Measurements from ENCODE around the gene ZNF385D.

DNA sequence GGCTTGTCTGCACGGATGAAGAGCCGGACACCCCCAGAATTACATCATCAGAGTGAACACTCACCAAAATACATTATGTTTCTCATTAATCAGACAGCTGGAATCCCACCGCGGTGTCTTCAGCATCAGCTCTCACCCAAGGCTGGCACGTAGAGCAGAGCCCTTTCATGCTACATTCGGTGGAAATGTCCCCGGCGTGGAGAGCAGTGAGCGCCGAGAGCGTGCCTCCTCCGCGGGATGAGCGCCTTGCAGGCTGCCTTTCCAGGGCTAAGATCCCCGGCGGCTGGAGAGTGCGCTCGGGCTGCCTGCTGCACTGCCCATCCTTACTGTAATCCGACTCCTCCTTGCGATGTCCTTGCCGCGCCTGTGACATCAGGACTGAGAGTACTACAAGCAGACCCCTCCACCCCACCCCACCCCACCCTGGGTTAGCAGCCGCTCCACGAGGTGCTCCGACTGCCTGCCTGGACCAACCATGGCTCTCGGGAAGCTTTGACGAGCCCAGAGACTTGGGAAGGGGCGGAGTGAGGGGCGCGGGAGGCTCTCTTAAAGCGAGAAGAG, at the start of gene ZNF385D:
- TF ChIP-seq, protein P1, sequence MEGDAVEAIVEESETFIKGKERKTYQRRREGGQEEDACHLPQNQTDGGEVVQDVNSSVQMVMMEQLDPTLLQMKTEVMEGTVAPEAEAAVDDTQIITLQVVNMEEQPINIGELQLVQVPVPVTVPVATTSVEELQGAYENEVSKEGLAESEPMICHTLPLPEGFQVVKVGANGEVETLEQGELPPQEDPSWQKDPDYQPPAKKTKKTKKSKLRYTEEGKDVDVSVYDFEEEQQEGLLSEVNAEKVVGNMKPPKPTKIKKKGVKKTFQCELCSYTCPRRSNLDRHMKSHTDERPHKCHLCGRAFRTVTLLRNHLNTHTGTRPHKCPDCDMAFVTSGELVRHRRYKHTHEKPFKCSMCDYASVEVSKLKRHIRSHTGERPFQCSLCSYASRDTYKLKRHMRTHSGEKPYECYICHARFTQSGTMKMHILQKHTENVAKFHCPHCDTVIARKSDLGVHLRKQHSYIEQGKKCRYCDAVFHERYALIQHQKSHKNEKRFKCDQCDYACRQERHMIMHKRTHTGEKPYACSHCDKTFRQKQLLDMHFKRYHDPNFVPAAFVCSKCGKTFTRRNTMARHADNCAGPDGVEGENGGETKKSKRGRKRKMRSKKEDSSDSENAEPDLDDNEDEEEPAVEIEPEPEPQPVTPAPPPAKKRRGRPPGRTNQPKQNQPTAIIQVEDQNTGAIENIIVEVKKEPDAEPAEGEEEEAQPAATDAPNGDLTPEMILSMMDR (IDR thresholded peaks at IDR 0.05), result no peak
- TF ChIP-seq POLR2A (IDR thresholded peaks at IDR 0.05), result no peak
